H9 (cell line): ENCODE data around the gene MAPT. TPM values are rescaled to one million over a fixed set of nuclear protein-coding genes. Genes with fewer than 3 reads are reported as not detected.

ENCODE experiments used
- DNase-seq: peaks from one replicate; pipeline ENCODE4 v3.0.0-alpha.2; 2017
- H2AFZ ChIP-seq: one replicate; pipeline ENCODE4 v1.6.1; 2013; ENCODE audit warnings: mild to moderate bottlenecking, low read length, control low read depth, moderate library complexity
- H2AK5ac ChIP-seq: 2 replicates; pipeline ENCODE4 v1.6.1; 2013; ENCODE audit warnings: low read length, control low read depth, mixed read lengths; ENCODE audit not compliant: insufficient read length
- H2BK120ac ChIP-seq: one replicate; pipeline ENCODE4 v1.6.1; 2013; ENCODE audit warnings: low read depth, mild to moderate bottlenecking, low read length, control low read depth, inconsistent platforms; ENCODE audit not compliant: poor library complexity, severe bottlenecking
- H2BK12ac ChIP-seq: 2 replicates; pipeline ENCODE4 v1.6.1; 2013; ENCODE audit warnings: low read length, control low read depth, mixed read lengths, low read depth; ENCODE audit not compliant: insufficient read length
- H2BK15ac ChIP-seq: 2 replicates; pipeline ENCODE4 v1.6.1; 2013; ENCODE audit warnings: low read depth, low read length, control low read depth
- H2BK20ac ChIP-seq: one replicate; pipeline ENCODE4 v1.6.1; 2013; ENCODE audit warnings: low read depth, mild to moderate bottlenecking, low read length, control low read depth, inconsistent platforms; ENCODE audit not compliant: poor library complexity, severe bottlenecking
- H2BK5ac ChIP-seq: 2 replicates; pipeline ENCODE4 v1.6.1; 2013; ENCODE audit warnings: low read length, control low read depth, mixed read lengths; ENCODE audit not compliant: insufficient read length
- H3K14ac ChIP-seq: 2 replicates; pipeline ENCODE4 v1.6.1; 2013; ENCODE audit warnings: low read length, control low read depth; ENCODE audit not compliant: insufficient read depth
- H3K18ac ChIP-seq: 2 replicates; pipeline ENCODE4 v1.6.1; 2013; ENCODE audit warnings: low read depth, mild to moderate bottlenecking, mixed read lengths, low read length, control low read depth; ENCODE audit not compliant: insufficient read length
- H3K23ac ChIP-seq: 2 replicates; pipeline ENCODE4 v1.6.1; 2013; ENCODE audit warnings: low read length, control low read depth, mixed read lengths, low read depth; ENCODE audit not compliant: insufficient read length
- H3K23me2 ChIP-seq: 2 replicates; pipeline ENCODE4 v1.6.1; 2013; ENCODE audit warnings: low read depth, mild to moderate bottlenecking, mixed read lengths, low read length, control low read depth; ENCODE audit not compliant: insufficient read length, poor library complexity, severe bottlenecking
- H3K27ac ChIP-seq: 2 replicates; pipeline ENCODE4 v1.5.1; 2013; ENCODE audit warnings: low read length, control low read depth, mixed read lengths, low read depth; ENCODE audit not compliant: insufficient read length
- H3K27me3 ChIP-seq: 2 replicates; pipeline ENCODE4 v1.6.1; 2013; ENCODE audit warnings: low read length, control low read depth, inconsistent platforms; ENCODE audit not compliant: insufficient read depth
- H3K4ac ChIP-seq: 2 replicates; pipeline ENCODE4 v1.6.1; 2013; ENCODE audit warnings: low read depth, mild to moderate bottlenecking, control low read depth, inconsistent platforms, low read length, moderate library complexity
- H3K4me1 ChIP-seq: 2 replicates; pipeline ENCODE4 v1.6.1; 2013; ENCODE audit warnings: low read length, control low read depth, inconsistent platforms; ENCODE audit not compliant: insufficient read depth
- H3K4me2 ChIP-seq: 2 replicates; pipeline ENCODE4 v1.6.1; 2013; ENCODE audit warnings: low read length, control low read depth, mixed read lengths; ENCODE audit not compliant: insufficient read length, insufficient read depth
- H3K56ac ChIP-seq: 2 replicates; pipeline ENCODE4 v1.6.1; 2013; ENCODE audit warnings: low read depth, mild to moderate bottlenecking, mixed read lengths, low read length, control low read depth; ENCODE audit not compliant: insufficient read length
- H3K79me1 ChIP-seq: 2 replicates; pipeline ENCODE4 v1.6.1; 2013; ENCODE audit warnings: low read depth, mild to moderate bottlenecking, moderate library complexity, low read length, control low read depth, inconsistent platforms; ENCODE audit not compliant: insufficient read depth, poor library complexity, severe bottlenecking
- H3K79me2 ChIP-seq: 2 replicates; pipeline ENCODE4 v1.6.1; 2013; ENCODE audit warnings: low read length, control low read depth, inconsistent platforms; ENCODE audit not compliant: insufficient read depth
- H3K9ac ChIP-seq: 2 replicates; pipeline ENCODE4 v1.6.1; 2013; ENCODE audit warnings: low read length, control low read depth, mixed read lengths; ENCODE audit not compliant: insufficient read length; ENCODE audit errors: extremely low read depth
- H3K9me3 ChIP-seq: one replicate; pipeline ENCODE4 v1.6.1; 2013; ENCODE audit warnings: low read depth, low read length, inconsistent platforms; ENCODE audit not compliant: control insufficient read depth
- H3T11ph ChIP-seq: one replicate; pipeline ENCODE4 v1.6.1; 2013; ENCODE audit warnings: mild to moderate bottlenecking, low read length, control low read depth, inconsistent platforms
- H4K20me1 ChIP-seq: one replicate; pipeline ENCODE4 v1.6.1; 2013; ENCODE audit not compliant: control insufficient read depth, insufficient read length, insufficient read depth
- H4K5ac ChIP-seq: 2 replicates; pipeline ENCODE4 v1.6.1; 2013; ENCODE audit warnings: low read depth, mild to moderate bottlenecking, mixed read lengths, low read length, control low read depth; ENCODE audit not compliant: insufficient read length
- H4K8ac ChIP-seq: replicated peaks from 2 replicates; pipeline ENCODE4 v1.6.1; 2013; ENCODE audit warnings: low read length, control low read depth, mixed read lengths, low read depth; ENCODE audit not compliant: insufficient read length
- H4K91ac ChIP-seq: 2 replicates; pipeline ENCODE4 v1.6.1; 2013; ENCODE audit warnings: low read depth, mild to moderate bottlenecking, moderate library complexity, mixed read lengths, low read length, control low read depth; ENCODE audit not compliant: insufficient read length
- H3K27ac Mint-ChIP-seq, 3 experiments: 2 replicates in 2 of 3; 3 replicates in 1 of 3; pipeline ENCODE4 v1.8.0; 2020 to 2021; ENCODE audit warnings: mixed read lengths in 3 of 3, mild to moderate bottlenecking in 1 of 3, moderate library complexity in 1 of 3
- H3K27me3 Mint-ChIP-seq: 2 replicates; pipeline ENCODE4 v1.8.0; 2021; ENCODE audit warnings: low read depth, mild to moderate bottlenecking, moderate library complexity, mixed read lengths
- H3K36me3 Mint-ChIP-seq, 3 experiments: 2 replicates in 2 of 3; 3 replicates in 1 of 3; pipeline ENCODE4 v1.8.0; 2020 to 2021; ENCODE audit warnings: low read depth in 3 of 3, mixed read lengths in 3 of 3; ENCODE audit not compliant: insufficient read depth in 1 of 3
- H3K4me1 Mint-ChIP-seq, 2 experiments: 2 replicates each; pipeline ENCODE4 v1.8.0; 2020; ENCODE audit warnings: mixed read lengths in 2 of 2
- H3K4me3 Mint-ChIP-seq, 2 experiments: 2 replicates in 1 of 2; 3 replicates in 1 of 2; pipeline ENCODE4 v1.8.0; 2020 to 2021; ENCODE audit warnings: mild to moderate bottlenecking in 2 of 2, mixed read lengths in 2 of 2, moderate library complexity in 1 of 2
- H3K9me3 Mint-ChIP-seq, 2 experiments: 2 replicates in 1 of 2; 3 replicates in 1 of 2; pipeline ENCODE4 v1.8.0; 2020; ENCODE audit warnings: mild to moderate bottlenecking in 2 of 2, mixed read lengths in 2 of 2, moderate library complexity in 1 of 2
- CTCF ChIP-seq: fragments of 200-600 bp; sonication (generic); conservative IDR thresholded peaks from 3 replicates; pipeline ENCODE4 v1.8.0; 2021; ENCODE audit warnings: antibody characterized with exemption, mild to moderate bottlenecking
- WGBS: extraction: QIAGEN DNeasy Blood & Tissue Kit; methylation state at CpG from one replicate; pipeline ENCODE4 v1.1.7; 2013; ENCODE audit warnings: missing lambda C conversion rate, low lambda C conversion rate, mixed read lengths; ENCODE audit not compliant: insufficient read length; ENCODE audit errors: extremely low coverage; 5-methylcytosine and 5-hydroxymethylcytosine counted together
- total RNA-seq: library from RNA; stranded (reverse); gene quantifications from 2 replicates; pipeline ENCODE4 v1.2.1, GENCODE V29; 2021

The MAPT gene
- total RNA-seq, 1 experiment from 2014 or later = 1.6 TPM

GRCh38 chr17:45847101-45847500 is 47.3 kb upstream of the MAPT start:
- no peak overlapping the region for H3K27ac Mint-ChIP-seq
- no peaks in the 10 kb centered on the region for H3K36me3 Mint-ChIP-seq

More at GRCh38 chr17:45847101-45847500, 47.3 kb upstream of the MAPT start:
- Histone ChIP-seq H3K4ac (no peak overlapping the region), H2BK20ac (no peak overlapping the region), H3K23ac (no peak overlapping the region), H4K5ac (no peak overlapping the region), H3K27me3 (peaks cover 2% of the 10 kb centered on the region; the same call in 1 of the 2 replicates), H4K20me1 (peaks cover 4% of the 10 kb centered on the region), H2BK5ac (no peak overlapping the region), H3K4me1 (no peaks in the 10 kb centered on the region), H2AFZ (no peak overlapping the region), H3K9me3 (no peaks in the 10 kb centered on the region), H3K79me2 (no peaks in the 10 kb centered on the region), H3K79me1 (no peaks in the 10 kb centered on the region), H4K91ac (no peak overlapping the region), H3K56ac (no peak overlapping the region), H3K18ac (no peak overlapping the region), H3K27ac (no peak overlapping the region), H3T11ph (no peak overlapping the region), H2BK12ac (no peak overlapping the region), H3K14ac (no peak overlapping the region), H2BK15ac (no peak overlapping the region), H2AK5ac (no peak overlapping the region), H3K9ac (no peak overlapping the region), H4K8ac (no peak overlapping the region), H3K4me2 (no peak overlapping the region), H2BK120ac (no peak overlapping the region), H3K23me2 (no peaks in the 10 kb centered on the region)
- WGBS = no CpG with 5 or more reads among the region's 4 CpGs
- Mint-ChIP-seq H3K27me3 (peaks cover 4% of the 10 kb centered on the region), H3K9me3 (no peaks in the 10 kb centered on the region), H3K4me3 (no peak overlapping the region), H3K4me1 (no peaks in the 10 kb centered on the region)
- DNase-seq = no peak
- TF ChIP-seq CTCF = no peak
